T-helper 2 cell treated with Interferon-gamma antibody and Interleukin-4, amounts not matched to agents 5 μg/mL and 100 μg/mL, for 36 hours (primary cell): ENCODE measurements around the gene ATMIN.

ENCODE experiments used
- DNase-seq: peaks from one replicate; pipeline ENCODE4 v3.0.0; 2021; ENCODE audit warnings: low spot score
- H3K27ac Mint-ChIP-seq: one replicate; pipeline ENCODE4 v1.8.0; 2021; ENCODE audit warnings: mild to moderate bottlenecking, mixed read lengths
- H3K27me3 Mint-ChIP-seq: one replicate; pipeline ENCODE4 v1.8.0; 2021; ENCODE audit warnings: low read depth, mixed read lengths
- H3K36me3 Mint-ChIP-seq: one replicate; pipeline ENCODE4 v1.8.0; 2021; ENCODE audit warnings: low read depth, mixed read lengths
- H3K4me1 Mint-ChIP-seq: one replicate; pipeline ENCODE4 v1.8.0; 2021; ENCODE audit warnings: low read depth, mixed read lengths
- H3K4me3 Mint-ChIP-seq: one replicate; pipeline ENCODE4 v1.8.0; 2022; ENCODE audit warnings: mild to moderate bottlenecking, moderate library complexity, mixed read lengths
- H3K9me3 Mint-ChIP-seq: one replicate; pipeline ENCODE4 v1.8.0; 2021; ENCODE audit warnings: mixed read lengths

Gene ATMIN

GRCh38 chr16:81035398-81035974, at the start of gene ATMIN:
TSS of gene ATMIN (plus strand) at chr16:81035842. CDS start at chr16:81035871, 29 bp downstream.
- Mint-ChIP-seq H3K9me3 (no peaks in the 10 kb centered on the region), H3K27ac (peak within 1 kb of the TSS; percentile 74), H3K36me3 (peaks cover 33% of the 10 kb centered on the region), H3K4me3 (peak within 1 kb of the TSS; percentile 88), H3K27me3 (no peaks in the 10 kb centered on the region), H3K4me1 (peaks cover 16% of the 10 kb centered on the region)
- DNase-seq = peak; percentile 88

GRCh38 chr16:80986557-80986956, 49.1 kb upstream of the ATMIN start:
- no peak for DNase-seq
- Mint-ChIP-seq H3K36me3 (peaks cover 40% of the 10 kb centered on the region), H3K9me3 (no peaks in the 10 kb centered on the region), H3K4me1 (peaks cover 28% of the 10 kb centered on the region), H3K4me3 (no peak overlapping the region), H3K27me3 (no peaks in the 10 kb centered on the region), H3K27ac (no peak overlapping the region)

- Mint-ChIP-seq H3K36me3 (peaks cover 48% of the 10 kb centered on the region), H3K9me3 (no peaks in the 10 kb centered on the region), H3K27ac (no peak overlapping the region), H3K4me1 (peaks cover 37% of the 10 kb centered on the region), H3K4me3 (no peak overlapping the region), H3K27me3 (no peaks in the 10 kb centered on the region)
- DNase-seq = no peak
These were observed 46.9 kb upstream of the ATMIN start for GRCh38 chr16:80988756-80989155.

- no peak for DNase-seq
- Mint-ChIP-seq H3K4me3 (no peak overlapping the region), H3K36me3 (peaks cover 55% of the 10 kb centered on the region), H3K27ac (no peak overlapping the region), H3K4me1 (peaks cover 47% of the 10 kb centered on the region), H3K9me3 (no peaks in the 10 kb centered on the region), H3K27me3 (no peaks in the 10 kb centered on the region)
These were observed 45.8 kb upstream of the ATMIN start for GRCh38 chr16:80989801-80990200.

- H3K4me1 Mint-ChIP-seq = peaks cover 47% of the 10 kb centered on the region
- no peak overlapping the region for H3K4me3 Mint-ChIP-seq
- no peak overlapping the region for H3K27ac Mint-ChIP-seq
- no peak for DNase-seq
- H3K9me3 Mint-ChIP-seq = no peaks in the 10 kb centered on the region
- H3K36me3 Mint-ChIP-seq = peaks cover 57% of the 10 kb centered on the region
- no peaks in the 10 kb centered on the region for H3K27me3 Mint-ChIP-seq
These were observed 45.1 kb upstream of the ATMIN start for GRCh38 chr16:80990577-80990976.

- no peak overlapping the region for H3K27ac Mint-ChIP-seq
- peaks cover 56% of the 10 kb centered on the region for H3K36me3 Mint-ChIP-seq
- no peak for DNase-seq
- H3K9me3 Mint-ChIP-seq = no peaks in the 10 kb centered on the region
- H3K27me3 Mint-ChIP-seq = no peaks in the 10 kb centered on the region
- H3K4me3 Mint-ChIP-seq = no peak overlapping the region
- peaks cover 49% of the 10 kb centered on the region for H3K4me1 Mint-ChIP-seq
These were observed 44.7 kb upstream of the ATMIN start for GRCh38 chr16:80990978-80991377.

GRCh38 chr16:80991792-80992430, 43.7 kb upstream of the ATMIN start:
- Mint-ChIP-seq H3K36me3 (peaks cover 52% of the 10 kb centered on the region), H3K9me3 (no peaks in the 10 kb centered on the region), H3K27ac (no peak overlapping the region), H3K27me3 (no peaks in the 10 kb centered on the region), H3K4me1 (peaks cover 48% of the 10 kb centered on the region), H3K4me3 (no peak overlapping the region)
- no peak for DNase-seq

- Mint-ChIP-seq H3K27me3 (no peaks in the 10 kb centered on the region), H3K4me1 (peaks cover 45% of the 10 kb centered on the region), H3K36me3 (peaks cover 46% of the 10 kb centered on the region), H3K27ac (peak overlapping the region; percentile 24), H3K9me3 (no peaks in the 10 kb centered on the region), H3K4me3 (no peak overlapping the region)
- no peak for DNase-seq
These were observed 42.9 kb upstream of the ATMIN start for GRCh38 chr16:80992676-80993293.

- no peak for DNase-seq
- no peaks in the 10 kb centered on the region for H3K9me3 Mint-ChIP-seq
- no peaks in the 10 kb centered on the region for H3K27me3 Mint-ChIP-seq
- peaks cover 47% of the 10 kb centered on the region for H3K4me1 Mint-ChIP-seq
- no peak overlapping the region for H3K4me3 Mint-ChIP-seq
- H3K36me3 Mint-ChIP-seq = peaks cover 44% of the 10 kb centered on the region
- H3K27ac Mint-ChIP-seq = peak overlapping the region; percentile 24
These were observed 42.3 kb upstream of the ATMIN start for GRCh38 chr16:80993307-80993706.

- H3K27ac Mint-ChIP-seq = peak overlapping the region; percentile 6
- peak overlapping the region; percentile 6 for H3K4me3 Mint-ChIP-seq
- DNase-seq = no peak
- H3K27me3 Mint-ChIP-seq = no peaks in the 10 kb centered on the region
- H3K36me3 Mint-ChIP-seq = peaks cover 44% of the 10 kb centered on the region
- H3K4me1 Mint-ChIP-seq = peaks cover 52% of the 10 kb centered on the region
- no peaks in the 10 kb centered on the region for H3K9me3 Mint-ChIP-seq
These were observed 41.8 kb upstream of the ATMIN start for GRCh38 chr16:80993834-80994233.

GRCh38 chr16:80994451-80994850, 41.2 kb upstream of the ATMIN start:
- Mint-ChIP-seq H3K36me3 (peaks cover 46% of the 10 kb centered on the region), H3K4me1 (peaks cover 58% of the 10 kb centered on the region), H3K27ac (no peak overlapping the region), H3K4me3 (peak overlapping the region; percentile 6), H3K9me3 (no peaks in the 10 kb centered on the region), H3K27me3 (no peaks in the 10 kb centered on the region)
- DNase-seq = no peak

- H3K36me3 Mint-ChIP-seq = peaks cover 49% of the 10 kb centered on the region
- H3K27ac Mint-ChIP-seq = peak overlapping the region; percentile 91
- no peaks in the 10 kb centered on the region for H3K9me3 Mint-ChIP-seq
- no peaks in the 10 kb centered on the region for H3K27me3 Mint-ChIP-seq
- no peak for DNase-seq
- H3K4me3 Mint-ChIP-seq = peak overlapping the region; percentile 80
- H3K4me1 Mint-ChIP-seq = peaks cover 59% of the 10 kb centered on the region
These were observed 38.9 kb upstream of the ATMIN start for GRCh38 chr16:80996688-80997138.

- peak overlapping the region; percentile 91 for H3K27ac Mint-ChIP-seq
- peaks cover 52% of the 10 kb centered on the region for H3K36me3 Mint-ChIP-seq
- DNase-seq = no peak
- no peaks in the 10 kb centered on the region for H3K9me3 Mint-ChIP-seq
- peak overlapping the region; percentile 80 for H3K4me3 Mint-ChIP-seq
- no peaks in the 10 kb centered on the region for H3K27me3 Mint-ChIP-seq
- peaks cover 62% of the 10 kb centered on the region for H3K4me1 Mint-ChIP-seq
These were observed 38.4 kb upstream of the ATMIN start for GRCh38 chr16:80997139-80997798.
